ENCODE data around the gene ASPRV1. TPM values are rescaled to one million over a fixed set of nuclear protein-coding genes. Genes with fewer than 3 reads are reported as not detected.

ASPRV1 gene
- total and polyA plus RNA-seq, 10 of the 15 experiments (the other 5 are each of a cell fraction or from before 2014, with no cell fraction given): 0.11 to 1.1 (median 0.33) TPM

- TF ChIP-seq REST (IDR thresholded peaks at IDR 0.05; ENCODE audit: low read depth, low read length) (no peak), RCOR1 (conservative IDR thresholded peaks at IDR 0.05; ENCODE audit: low read depth, low read length) (no peak)
These were observed 47.1 kb downstream of the ASPRV1 start (continued) for GRCh38 chr2:69914164-69914949.

GRCh38 chr2:69911985-69912563 lies 49.4 kb downstream of the ASPRV1 start:
- RAD21 ChIA-PET (ENCODE audit: unreplicated experiment): interaction anchor here (0.6 to 8.6 kb wide), 24 partner anchors 13 to 392 kb away, joined by 3 to 154 read pairs (median 6); partner anchors contain the start of genes C2orf42, FAM136A, SNRNP27 and SNRPG
- DNase-seq (ENCODE audit: low read depth, low spot score): no peak
- no peak for TF ChIP-seq GABPA (IDR thresholded peaks at IDR 0.05; ENCODE audit: low read depth)
- no peak for TF ChIP-seq STAT1 (conservative IDR thresholded peaks at IDR 0.05)
- no peak for TF ChIP-seq PAX5 (IDR thresholded peaks at IDR 0.05; ENCODE audit: borderline replicate concordance, low read depth, low read length)
- 0 out of 2 replicates have a peak, but pooled peaks have one; percentile 32 for TF ChIP-seq RELB (IDR thresholded peaks at IDR 0.05; ENCODE audit: low read depth)
- TF ChIP-seq NRF1 (conservative IDR thresholded peaks at IDR 0.05; ENCODE audit: low read depth, low read length): no peak
- TF ChIP-seq RELA (IDR thresholded peaks at IDR 0.05; ENCODE audit: borderline replicate concordance, partially characterized antibody): no peak
- TF ChIP-seq ZBED1 (IDR thresholded peaks at IDR 0.05; ENCODE audit: borderline replicate concordance): no peak
- TF ChIP-seq JUND (IDR thresholded peaks at IDR 0.05; ENCODE audit: low read depth, low read length): no peak
- TF ChIP-seq MEF2B (IDR thresholded peaks at IDR 0.05; ENCODE audit: partially characterized antibody, poor library complexity, severe bottlenecking): no peak
- TF ChIP-seq CEBPB (IDR thresholded peaks at IDR 0.05; ENCODE audit: borderline replicate concordance in 1 of 2, low read depth in 2 of 2, low read length in 2 of 2): peak in 1 of 2 experiments; percentile 42; a peak in 1 of 4 replicates

More at GRCh38 chr2:69911985-69912563, 49.4 kb downstream of the ASPRV1 start:
- WGBS (ENCODE audit: insufficient coverage, insufficient replicate concordance, low lambda C conversion rate, missing lambda C conversion rate): 0% methylated on average over 2 of the region's 2 CpGs
- CTCF ChIA-PET: interaction anchor here (0.6 to 6.5 kb wide), 47 partner anchors 9 to 705 kb away, joined by 3 to 111 read pairs (median 4); partner anchors contain the start of genes C2orf42, FAM136A, SNRNP27 and SNRPG
- peaks cover 8% of the 10 kb centered on the region for H3K79me2 ChIP-seq (ENCODE audit: control insufficient read depth, insufficient read depth, low read length)
- 0 out of 2 replicates have a peak, but pooled peaks cover 3% of the 10 kb centered on the region for H3K4me1 ChIP-seq (ENCODE audit: control insufficient read depth, insufficient read depth, low read length)
- H2AFZ ChIP-seq (ENCODE audit: control insufficient read depth, low read depth, low read length): no peak overlapping the region
- intact Hi-C loops (cut with micrococcal nuclease; ENCODE audit: unreplicated experiment): loop anchor here (1.0 to 10.0 kb wide), 5 partner anchors 190 to 703 kb away; no protein-coding TSS in a partner anchor
- ATAC-seq (no peak), FAIRE-seq (no peak)
- H4K20me1 ChIP-seq (ENCODE audit: control insufficient read depth, insufficient read depth): no peaks in the 10 kb centered on the region
- no peak overlapping the region for H3K27ac ChIP-seq (ENCODE audit: control insufficient read depth, insufficient read depth)
- POLR2A ChIA-PET: interaction anchor here (0.6 to 4.2 kb wide), 7 partner anchors 153 to 382 kb away, joined by 3 to 60 read pairs (median 5); partner anchors contain the start of genes C2orf42 and SNRPG
- H3K36me3 ChIP-seq (ENCODE audit: control insufficient read depth in 2 of 2, insufficient read depth in 2 of 2, low read length in 1 of 2): peaks cover 0 to 7% of the 10 kb centered on the region in 2 experiments; a peak in 2 of 4 replicates
- H3K27me3 ChIP-seq (replicated peaks in 1 of 2; ENCODE audit: control insufficient read depth in 2 of 2, insufficient read depth in 2 of 2, low read length in 1 of 2): no peaks in the 10 kb centered on the region
- in situ Hi-C loops (cut with MboI): no loop called here
- SMC1A ChIA-PET (ENCODE audit: uncharacterized antibody, unreplicated experiment): interaction anchor here (0.6 to 8.9 kb wide), 32 partner anchors 9 to 394 kb away, joined by 3 to 126 read pairs (median 5); partner anchors contain the start of genes C2orf42, FAM136A, PCBP1 and SNRNP27
- BruUV-seq (replicated peaks): no TSS peak
- no peak overlapping the region for H3K4me2 ChIP-seq (ENCODE audit: control insufficient read depth, insufficient read depth)
- H3K9me3 ChIP-seq (replicated peaks; ENCODE audit: control insufficient read depth, insufficient read depth, low read length): no peaks in the 10 kb centered on the region
- no peak overlapping the region for H3K9ac ChIP-seq (ENCODE audit: control insufficient read depth, insufficient read depth, low read length)
- H3K4me3 ChIP-seq: no peak overlapping the region
